HL-60/S4 treated with retinoic acid at 250 ng/mL for 4 days and 3 days (cell line): ENCODE data around the gene CCDC86.

Source experiments
- in situ Hi-C: fragments of 300-500 bp; cut with MboI; formaldehyde crosslinking; loops from 2 replicates; pipeline ENCODE4 v1.7.0; 2022; ENCODE audit warnings: low sequenced_read_pairs

The CCDC86 gene

DNA sequence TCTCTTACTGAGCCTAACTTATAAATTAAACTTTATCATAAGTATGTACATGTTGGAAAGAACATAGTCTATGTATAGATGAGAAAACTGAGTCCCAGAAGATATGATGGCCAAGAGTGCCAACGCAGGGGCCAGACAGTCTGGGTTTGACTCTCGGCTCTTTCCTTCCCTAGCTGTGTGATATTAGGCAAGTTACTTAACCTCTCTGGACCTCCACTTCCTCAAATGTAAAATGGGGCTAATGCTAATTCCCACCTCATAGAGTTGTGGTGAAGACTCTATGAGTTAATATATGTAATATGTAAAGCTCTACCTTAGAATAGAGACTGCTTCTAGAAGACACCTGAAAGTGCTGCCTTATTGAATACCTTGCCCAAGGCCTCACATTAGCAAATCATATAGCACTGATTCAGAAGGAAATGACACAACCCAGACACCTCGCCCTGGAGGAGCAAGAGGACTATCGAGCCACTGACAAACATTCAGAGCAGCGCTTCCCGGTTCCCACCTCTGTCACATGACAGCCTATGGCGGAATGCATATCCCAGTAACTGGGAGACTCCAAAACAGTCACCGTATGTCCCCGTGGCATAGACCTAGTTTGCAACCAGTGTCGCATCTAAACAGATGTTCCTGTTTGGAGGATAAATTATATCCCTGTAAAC lies 11.3 kb upstream of the CCDC86 start:
- in situ Hi-C loops, result no loop called here

DNA sequence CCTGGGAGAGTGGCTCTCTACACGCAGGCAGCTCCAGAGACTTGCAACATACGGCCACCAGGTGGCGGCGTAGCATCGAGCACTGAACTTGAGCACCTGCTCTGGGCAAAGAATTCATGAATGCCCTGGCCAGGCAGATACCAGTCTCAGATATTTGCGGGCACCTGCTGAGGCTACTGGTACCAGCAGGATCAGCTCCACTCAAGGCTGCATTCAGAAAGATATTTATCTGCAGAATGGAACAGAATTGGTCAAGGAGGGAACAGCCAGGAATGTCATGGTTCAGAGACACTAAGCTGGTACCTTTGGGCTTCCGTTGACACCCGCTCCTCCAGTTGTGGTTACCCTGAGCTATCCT lies 10.8 kb upstream of the CCDC86 start:
- in situ Hi-C loops, result no loop called here

DNA sequence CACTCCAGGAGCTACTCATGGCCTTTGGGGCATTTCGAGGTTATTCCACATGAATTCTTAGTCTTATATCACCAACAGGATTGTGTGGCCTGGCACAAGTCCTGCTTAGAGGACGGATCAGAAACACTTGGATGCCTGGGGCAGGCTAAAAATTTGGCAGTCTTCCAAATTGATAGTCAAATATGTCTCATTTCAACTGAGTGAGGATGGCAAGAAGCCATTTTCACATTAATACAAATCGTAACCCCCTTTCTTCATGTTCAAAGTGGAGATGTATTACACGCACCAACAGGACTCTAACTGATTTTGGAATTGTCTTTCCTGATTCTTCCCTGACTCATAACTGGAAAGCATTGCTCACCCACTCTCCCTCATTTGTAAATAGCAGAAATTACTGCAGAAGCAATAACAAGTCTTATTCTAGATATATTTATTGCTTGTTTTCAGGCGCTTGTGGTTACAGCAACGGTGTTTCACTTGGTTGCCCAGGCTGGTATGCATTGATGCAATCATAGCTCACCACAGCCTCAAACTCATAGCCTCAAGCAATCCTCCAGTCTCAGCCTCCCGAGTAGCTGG lies 10.3 kb upstream of the CCDC86 start:
- in situ Hi-C loops, result no loop called here

DNA sequence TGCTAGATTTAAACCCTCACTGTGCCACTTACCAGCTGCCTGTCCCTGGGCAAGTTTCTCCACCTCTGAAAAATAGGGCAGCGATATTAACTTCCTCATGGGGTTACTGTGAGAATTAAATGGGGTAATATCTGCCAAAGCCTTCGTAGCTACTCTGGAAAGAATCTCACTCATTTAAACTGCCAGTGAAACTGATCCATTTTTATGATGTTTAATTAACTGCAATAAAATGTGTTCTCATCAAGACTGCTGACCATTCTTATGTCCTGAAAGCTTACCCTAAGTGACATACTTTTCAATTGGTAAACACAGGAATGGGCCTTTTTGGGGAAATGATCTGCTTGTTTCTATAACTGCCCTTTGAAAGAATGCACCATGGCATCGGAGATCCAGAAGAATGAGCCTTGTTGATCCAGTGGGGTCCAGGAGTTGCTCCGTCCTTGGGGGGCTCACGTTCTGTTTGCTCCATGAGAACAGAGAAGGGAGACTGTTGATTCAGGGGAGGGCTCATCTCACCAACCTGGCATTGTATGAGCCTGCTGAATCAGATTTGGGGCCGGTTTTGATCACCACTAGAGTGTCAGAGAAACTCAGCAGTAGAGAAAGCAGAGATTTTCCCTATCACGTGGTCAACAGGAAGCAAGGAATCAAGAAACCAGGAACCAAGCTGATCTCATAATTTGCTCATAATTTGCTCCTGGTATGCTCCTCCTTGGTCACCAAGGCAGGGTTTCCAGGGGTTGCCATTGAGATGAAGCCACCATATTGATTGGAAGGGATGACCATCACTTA lies 7.0 kb upstream of the CCDC86 start:
- in situ Hi-C loops, result no loop called here

DNA sequence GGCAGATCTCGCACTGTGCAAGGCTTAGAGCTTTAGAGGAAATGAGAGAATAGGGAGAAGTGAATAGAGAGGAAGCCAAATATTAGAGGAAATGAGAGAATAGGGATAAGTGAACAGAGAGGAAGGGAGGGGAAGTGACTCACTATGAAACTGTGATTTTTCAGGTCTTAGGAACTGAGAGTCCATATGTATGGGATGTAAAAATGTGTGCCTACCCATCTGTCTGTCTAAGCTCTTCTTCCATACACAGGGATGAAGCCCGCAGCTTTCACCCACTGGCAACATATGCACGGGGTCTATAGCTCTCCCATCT lies 6.4 kb upstream of the CCDC86 start:
- in situ Hi-C loops, result no loop called here

DNA sequence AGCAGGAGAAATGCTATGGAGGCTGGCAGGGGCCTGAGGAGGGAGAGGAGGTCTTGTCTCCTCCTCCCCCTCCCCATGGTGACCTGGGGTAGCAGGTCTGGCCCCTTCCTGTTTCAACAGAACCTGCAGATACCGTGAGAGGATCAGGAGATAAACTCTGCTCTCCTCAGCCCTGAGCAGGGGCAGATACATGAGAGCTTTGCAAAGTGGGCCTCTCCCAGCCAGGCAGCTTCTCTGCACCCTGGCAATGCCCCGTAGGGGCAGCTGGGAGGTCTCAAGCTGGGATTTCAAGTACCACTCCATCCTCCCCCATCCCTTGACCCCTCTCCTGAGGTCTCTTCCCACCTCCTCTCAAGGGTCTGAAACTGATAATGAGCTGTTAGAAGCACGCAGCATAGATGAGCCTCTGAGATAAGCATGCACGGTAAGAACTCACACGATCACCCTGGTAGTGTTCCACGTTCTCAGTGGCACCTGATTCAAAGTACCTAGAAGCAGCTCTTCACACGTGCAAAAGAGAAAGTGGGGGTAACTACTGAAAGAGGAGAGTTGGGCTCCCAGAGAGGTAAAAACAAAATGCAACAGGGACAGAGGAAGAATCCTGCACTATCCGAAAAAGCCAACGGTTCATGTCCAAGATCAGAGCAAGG lies 4.9 kb upstream of the CCDC86 start:
- in situ Hi-C loops, result no loop called here

DNA sequence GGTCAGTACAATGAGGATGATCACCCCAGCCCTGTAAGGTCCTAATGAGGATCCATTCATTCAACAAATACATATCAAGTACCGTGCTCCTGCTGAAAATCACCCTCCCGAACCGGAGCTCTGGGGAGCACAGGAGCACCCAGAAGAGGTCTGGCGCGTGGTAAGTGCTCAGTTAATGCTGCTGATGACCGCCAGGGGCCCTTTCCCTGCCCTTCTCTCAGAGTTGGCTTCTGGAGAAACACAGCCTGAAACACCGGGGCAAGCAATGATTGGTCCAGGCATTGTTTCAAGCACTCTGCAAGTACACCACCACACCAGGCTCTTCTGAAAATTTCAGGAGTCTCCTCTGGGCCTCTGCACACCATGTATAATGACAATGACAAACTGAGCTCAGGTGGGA lies 3.8 kb upstream of the CCDC86 start:
- in situ Hi-C loops, result no loop called here

DNA sequence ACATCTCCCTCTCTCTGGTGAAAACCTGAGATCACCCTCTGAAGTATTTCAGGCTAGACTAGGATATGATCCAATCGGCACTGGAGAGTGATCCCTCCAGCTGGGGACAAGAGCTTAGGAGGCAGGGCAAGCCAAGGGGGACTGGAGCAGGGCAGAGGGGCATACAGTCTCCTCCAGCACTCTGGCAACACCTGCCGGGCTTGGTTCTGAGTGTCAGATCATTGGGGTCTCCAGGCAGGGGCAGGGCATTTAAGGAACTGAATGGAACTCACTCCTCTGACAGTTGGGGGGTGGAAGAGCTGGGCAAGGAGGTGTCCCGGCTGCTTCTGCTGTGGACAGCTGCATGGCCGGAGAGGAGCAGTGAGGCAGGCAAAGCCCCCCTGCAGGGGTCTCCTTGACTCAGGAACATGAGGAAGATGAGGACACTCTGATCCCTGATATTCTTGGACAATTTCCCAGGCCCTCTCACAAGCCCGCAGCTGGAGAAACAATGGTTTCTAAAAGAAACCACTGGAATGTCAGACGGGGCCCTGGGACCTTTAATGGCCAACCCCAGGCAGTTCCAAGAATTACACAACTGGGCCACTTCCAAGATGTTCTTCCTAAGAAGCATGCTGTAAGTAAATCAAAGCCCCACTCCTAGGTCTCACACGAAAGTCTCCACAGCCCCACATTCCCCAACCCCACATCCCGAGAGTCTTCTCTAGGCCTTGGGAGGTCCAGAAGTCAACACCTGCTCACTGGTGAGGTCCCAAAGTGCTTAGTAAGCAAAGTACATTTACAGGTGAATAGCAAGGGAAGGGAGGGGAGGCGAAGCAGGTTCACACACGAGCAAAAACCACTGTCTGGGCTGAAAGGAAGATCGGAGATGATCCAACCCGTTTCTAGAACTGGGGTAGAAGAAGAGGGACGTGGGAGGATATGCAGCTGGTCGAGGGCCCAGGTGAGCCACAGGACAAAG lies 1.2 kb upstream of the CCDC86 start:
- in situ Hi-C loops, result no loop called here

DNA sequence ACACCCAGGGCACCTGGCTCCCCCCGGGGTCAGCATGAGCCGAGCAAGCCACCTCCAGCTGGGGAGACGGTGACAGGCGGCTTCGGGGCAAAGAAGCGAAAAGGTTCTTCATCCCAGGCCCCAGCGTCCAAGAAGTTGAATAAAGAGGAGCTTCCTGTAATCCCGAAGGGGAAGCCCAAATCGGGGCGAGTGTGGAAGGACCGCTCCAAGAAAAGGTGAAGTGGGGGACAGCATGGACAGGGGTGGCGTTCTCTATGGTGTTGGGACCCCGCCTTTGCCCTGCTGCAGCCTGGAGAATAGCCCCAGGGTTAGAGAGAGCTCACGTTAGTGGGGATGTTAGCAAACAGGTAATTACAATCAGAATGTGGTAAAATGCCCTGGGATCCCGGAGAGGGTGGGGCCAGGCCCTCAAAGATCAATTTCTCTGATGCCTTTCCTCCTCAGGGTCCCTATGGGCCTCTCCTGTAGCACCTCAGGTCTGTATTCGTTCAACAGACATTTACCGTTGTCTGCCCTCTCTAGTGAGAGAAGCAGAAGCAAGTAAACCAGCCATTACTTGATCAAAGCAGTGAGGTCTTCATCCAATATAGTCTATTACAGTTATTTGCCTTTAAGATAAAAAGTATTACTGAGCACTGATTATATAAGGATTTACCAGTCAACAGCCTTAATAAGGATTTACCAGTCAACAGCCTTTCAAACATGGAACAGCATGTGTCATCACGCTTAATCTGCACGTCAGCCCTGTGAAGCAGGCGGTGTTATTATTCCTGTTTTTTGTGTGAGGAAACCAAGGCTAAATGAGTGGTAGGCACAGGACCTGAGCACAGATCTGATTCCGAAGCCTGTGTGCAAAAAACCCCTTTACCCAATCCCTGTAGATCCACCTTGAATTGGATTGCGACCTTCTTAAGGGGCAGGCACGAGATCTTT lies 1.0 kb downstream of the CCDC86 start:
- in situ Hi-C loops, result no loop called here

DNA sequence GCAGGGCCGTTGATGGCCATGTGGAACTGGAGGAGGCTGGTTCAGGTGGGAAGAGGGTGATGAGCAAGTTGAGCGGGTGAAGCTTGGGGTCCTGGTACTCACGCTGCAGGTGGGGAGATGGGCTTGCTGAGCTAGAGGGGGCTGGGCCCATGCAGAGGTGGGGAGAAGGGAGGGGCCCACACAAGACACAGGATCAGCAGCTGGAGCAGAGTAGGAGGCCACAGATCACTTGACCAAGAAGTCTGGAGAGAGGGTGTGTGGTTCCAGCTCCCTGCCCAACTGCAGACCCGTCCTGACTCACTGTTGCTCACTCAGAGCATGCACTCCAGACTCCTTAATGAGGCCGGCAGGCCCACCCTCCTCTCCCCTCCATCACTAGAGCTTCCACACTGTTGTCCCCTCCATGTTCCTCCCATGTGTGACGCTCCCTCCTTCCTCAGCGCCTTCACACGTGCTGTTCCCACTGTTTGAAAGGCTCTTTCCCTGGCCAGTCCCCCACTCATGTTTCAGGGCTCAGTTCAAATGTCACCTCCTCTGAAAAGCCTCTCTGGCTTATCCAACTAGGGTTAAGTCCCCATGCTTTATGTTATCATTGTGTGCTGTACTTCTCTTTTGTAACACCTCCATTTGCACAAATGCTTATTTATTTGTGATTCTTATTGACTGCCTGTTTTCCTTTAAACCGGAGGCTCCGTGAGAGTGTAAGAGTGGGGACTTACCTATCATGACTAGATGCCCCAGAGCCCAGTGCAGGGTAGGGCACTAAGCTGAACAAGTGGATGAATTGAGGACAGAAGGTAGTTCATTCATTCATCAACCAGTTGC lies 2.3 kb downstream of the CCDC86 start:
- in situ Hi-C loops, result no loop called here

DNA sequence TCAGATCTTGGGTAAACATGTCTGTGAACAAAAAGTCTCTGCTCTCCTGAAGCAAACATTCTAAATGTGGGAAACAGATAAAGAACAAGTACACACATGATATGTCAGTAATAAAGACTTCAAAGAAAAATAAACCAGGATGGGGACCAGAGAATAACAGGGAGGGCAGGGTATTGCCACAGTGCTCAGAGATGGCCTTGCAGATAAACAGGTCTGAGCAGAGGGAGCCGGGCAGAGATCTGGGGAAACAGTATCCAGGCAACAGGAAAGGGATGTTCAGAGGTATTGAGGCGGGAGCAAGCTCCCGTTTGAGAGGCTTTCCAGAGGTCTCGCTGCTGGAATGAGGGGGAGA lies 2.9 kb downstream of the CCDC86 start:
- in situ Hi-C loops, result no loop called here

DNA sequence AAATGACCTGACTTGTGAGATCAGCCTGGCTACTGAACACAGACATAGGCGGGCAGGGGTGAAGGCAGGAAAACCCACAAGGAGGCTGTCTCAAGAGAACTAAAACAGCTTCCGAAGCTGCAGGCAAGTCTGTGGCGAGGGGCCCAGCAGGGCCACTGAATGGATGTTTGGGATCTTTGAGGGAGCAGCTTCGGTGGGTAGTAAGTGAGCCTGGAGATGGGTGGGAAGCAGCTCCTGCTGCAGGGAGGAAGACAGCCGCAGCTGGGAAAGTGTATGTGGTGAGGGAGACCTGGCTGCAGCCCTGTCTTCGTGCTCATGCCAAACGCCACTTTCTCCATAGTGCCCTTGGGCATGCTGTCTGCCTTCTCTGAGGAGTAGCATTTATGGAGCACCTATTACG lies 3.4 kb downstream of the CCDC86 start:
- in situ Hi-C loops, result no loop called here

DNA sequence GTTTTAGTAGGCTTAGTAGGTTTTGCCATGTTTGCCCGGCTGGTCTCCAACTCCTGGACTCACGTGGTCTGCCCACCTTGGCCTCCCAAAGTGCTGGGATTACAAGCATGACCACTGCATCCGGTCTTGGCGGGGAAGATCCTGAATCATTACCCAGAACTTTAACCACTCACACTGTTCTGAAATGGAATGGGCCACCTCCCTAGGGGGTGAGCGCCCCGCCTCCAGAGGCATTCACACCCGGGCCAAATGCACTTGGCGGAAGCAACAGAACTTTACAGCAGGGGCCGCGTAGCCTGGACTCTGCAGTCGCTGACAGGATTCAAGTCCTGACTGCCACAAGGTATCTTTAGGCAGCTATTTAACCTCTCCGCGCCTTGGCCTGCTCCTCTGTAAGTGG lies 5.4 kb downstream of the CCDC86 start:
- in situ Hi-C loops, result no loop called here

DNA sequence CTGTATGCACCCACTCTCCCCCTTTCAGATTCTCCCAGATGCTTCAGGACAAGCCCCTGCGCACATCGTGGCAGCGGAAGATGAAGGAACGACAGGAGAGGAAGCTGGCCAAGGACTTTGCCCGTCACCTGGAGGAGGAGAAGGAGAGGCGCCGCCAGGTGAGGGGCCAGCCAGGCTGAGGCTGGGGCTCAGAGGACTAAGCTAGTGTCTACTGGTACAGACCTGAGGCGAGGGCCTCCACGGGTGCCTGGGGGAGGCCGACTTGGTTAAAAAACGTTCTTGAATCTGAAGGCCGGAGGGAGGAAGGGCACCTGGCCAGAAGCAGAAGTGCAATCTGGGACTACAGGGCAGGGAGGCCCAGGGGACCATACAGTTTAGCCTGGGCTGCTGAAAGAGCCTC lies 6.0 kb downstream of the CCDC86 start:
- in situ Hi-C loops, result no loop called here

DNA sequence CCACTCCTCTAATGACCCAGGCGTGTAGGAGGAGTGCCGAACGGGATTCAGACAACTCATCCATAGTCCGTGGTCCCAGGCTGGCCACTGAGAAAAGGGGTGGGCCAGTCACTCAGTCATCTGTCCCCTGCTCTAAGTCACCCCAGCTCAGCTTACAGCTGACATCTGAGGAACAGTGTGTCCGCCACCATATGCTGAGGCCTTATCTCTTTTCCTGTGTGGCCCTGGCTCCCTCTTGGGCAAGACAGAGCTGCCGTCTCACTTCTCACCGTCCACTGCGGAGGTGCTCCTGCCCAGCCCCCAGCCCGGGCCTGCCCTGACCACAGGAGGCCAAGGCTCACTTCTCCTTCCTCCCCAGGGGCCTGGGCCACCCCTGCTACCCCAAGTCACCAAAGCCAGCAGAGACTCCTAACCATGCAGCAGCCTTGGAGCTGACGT lies 6.8 kb downstream of the CCDC86 start:
- in situ Hi-C loops, result no loop called here

DNA sequence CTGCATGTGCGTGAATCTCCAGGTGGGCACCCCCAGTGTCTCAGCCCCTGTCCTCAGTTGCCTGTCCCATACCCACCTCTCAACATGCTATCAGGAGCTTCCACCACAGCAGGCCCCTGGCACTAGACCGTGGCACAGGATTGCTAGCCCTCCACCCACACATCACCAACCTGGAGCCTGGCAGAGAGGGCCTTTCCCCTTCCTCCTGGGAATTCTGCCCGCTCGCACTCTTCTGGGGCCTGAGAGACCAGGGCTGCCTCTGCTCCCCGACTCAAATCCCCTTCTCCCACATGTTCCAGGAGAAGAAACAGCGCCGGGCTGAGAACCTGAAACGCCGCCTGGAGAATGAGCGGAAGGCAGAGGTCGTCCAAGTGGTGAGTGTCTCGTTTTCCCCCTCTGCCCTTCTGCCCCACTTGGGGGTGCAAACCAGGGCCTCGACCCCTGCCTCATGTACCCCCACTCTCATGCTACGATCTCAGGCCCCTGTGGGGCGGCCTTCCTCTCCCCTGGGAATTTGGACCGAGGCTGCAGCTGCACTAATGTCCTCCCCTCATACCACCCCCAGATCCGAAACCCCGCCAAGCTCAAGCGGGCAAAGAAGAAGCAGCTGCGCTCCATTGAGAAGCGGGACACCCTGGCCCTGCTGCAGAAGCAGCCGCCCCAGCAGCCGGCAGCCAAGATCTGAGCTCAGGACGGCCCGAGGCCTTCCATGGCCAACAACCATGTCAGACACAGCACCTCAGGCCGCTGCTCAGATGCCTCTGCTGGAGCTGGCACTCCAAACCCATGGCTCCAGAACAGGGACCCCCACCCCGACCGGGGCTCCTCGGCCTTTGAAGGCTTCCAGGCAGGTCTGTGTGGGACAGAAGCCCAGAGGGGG lies 8.0 kb downstream of the CCDC86 start:
- in situ Hi-C loops, result no loop called here

DNA sequence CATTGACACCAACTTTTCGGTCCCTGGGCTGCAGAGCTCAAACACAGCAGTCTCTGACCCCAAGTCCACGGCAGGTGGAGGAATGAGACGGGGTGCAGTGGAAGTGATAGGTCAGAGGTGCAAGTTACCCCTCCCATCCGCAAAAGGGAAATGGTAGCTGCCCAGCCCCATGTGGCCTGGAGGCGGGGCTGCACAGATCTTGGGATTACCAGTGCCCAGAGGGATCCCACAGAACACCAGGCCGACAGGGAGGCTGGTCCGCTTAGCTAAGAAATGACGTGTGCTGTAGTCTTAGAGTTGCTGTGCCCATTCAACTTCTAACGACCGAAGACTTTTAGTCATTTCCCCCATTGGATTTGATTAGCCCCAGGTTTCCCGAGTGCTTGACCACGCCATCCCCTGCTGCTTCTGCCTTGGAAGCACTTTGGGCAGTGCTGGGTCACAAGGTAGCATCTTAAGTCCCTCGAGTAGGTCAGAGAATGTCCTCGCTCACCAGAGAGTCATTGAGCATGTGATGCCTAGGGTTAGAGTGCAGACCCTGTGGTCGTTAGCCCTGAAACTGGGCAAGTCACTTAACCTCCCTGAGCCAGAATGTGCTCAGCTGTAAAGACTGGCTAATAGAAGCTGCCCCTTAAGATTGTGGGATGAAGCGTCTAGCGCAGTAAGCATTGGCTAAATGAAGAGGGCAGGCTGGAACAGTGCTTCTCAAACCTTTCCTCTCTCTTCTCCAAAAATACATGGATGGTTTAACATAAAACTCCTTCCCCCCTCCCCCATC lies 9.6 kb downstream of the CCDC86 start:
- in situ Hi-C loops, result no loop called here
